Measurements from ENCODE around the gene DST. TPM values are rescaled to one million over a fixed set of nuclear protein-coding genes. Genes with fewer than 3 reads are reported as not detected.

The DST gene
- total RNA-seq, 1 experiment from 2014 or later, result 106 TPM

DNA sequence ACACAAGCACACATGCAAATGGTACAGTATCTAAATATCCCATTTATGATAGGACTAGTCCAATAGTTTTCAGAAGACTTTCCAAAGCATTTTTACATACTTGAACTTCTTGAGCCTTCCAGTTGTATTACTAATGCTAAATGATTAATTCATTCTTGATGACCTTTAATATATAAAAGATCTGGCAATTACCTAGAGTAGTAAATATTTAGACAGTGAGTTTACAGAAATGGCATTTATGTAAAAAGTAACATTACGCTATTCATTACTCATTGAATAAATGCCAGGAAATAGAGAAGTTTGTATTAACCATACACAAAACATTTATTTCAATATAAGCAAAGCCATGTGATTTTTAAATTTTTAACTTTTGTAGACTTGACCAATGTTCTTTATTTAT is 158.8 kb downstream of the DST start:
- DNase-seq (ENCODE audit: low read depth), result no peak

DNA sequence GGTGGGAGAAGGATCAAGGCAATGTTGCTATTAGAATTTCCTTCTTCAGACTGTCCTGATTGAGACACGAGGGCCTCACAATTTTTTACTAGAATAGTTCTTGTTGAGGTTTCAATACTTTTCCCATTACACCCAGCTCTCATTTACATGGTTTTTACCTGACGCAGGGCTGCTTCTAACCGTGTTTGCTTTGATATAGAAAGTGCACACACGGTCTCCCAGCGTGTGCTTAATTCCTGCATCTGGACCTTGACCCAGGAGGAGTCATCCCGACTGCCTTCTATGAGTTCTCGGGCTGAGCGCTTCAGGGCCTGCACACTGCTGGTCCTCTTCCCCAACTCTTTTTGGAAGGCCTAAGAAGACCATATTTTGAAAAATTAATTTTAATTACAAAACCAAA is 160.2 kb downstream of the DST start:
- no peak for DNase-seq (ENCODE audit: low read depth)

DNA sequence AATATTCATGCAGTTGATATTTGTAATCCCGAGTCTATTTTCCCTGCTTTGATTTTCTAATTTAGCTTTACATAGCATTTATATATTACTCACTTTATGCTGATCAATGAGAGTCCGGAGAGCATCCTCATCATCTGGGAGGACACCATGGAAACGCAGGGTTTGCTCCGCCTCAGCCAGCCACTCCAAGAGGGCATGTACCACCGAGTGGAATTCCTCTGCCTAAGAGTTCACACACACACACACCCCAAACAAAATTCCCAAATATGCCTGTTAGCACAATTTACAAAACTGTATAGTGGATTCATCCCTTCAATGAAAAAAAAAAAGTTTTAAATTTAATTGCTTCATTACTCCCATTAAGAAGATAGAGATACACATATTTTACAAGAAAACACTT is 160.7 kb downstream of the DST start:
- no peak for DNase-seq (ENCODE audit: low read depth)

DNA sequence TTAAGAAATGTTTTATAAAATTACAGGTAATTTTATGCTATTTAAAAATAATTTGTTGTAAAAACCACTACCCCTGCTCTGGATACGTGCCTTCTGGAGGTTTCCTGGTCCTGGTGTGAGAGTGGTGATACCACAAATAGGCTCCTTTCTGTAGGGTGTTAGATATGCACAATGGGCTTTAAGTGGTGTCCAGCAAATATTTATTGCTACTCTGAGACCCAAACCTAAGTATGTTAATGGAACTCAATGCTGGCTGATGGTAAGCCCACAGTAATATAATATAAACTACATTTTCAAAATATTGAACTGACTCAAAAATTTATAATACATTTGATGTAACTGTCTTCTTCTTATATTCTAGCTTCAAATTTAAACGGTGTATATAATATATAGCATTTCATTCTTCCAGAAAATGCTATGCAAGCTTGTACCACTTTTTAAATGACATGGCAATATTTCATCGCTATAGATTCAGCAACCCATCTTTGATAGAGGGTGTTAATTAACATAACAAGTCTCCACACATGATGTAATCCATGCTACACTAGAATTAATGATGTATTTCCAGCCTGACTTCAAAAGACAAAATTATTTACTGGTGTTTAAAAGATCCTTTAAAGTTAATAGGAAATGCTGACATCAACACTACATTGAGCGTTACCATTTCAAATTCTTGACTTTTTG is 161.9 kb downstream of the DST start:
- no peak for DNase-seq (ENCODE audit: low read depth)

DNA sequence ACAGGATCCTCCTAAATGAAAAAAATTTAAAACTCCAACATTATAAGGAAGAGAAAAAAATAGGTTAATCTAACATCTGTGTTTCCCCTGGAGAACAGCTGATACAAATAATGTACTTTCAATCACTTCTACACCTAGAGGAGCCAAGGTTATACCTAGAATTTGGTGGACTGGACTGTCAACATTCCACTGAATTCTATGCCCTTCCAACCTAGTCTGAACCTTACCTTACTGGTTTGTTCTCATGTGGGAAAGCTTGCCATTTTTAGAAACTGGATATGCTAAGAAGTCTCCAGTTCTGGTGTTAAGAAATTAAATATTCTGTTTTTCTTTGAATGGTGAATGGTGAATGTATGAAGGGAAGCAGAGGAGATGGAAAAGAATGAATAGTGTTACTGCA is 162.4 kb downstream of the DST start:
- DNase-seq (ENCODE audit: low read depth), result no peak

DNA sequence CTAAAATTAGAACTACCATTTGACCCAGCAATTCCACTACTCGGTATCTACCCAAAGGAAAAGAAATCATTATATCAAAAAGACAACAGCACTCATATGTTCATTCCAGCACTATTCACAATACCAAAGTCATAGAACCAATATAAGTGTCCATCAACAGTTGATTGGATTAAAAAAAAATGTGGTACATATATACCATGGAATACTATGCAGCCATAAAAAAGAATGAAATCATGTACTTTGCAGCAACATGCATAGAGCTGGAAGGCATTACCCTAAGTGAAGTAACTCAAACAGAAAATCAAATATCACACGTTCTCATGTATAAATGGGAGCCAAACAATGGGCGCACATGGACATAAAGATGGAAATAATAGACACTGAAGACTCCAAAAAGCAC is 163.3 kb downstream of the DST start:
- no peak for DNase-seq (ENCODE audit: low read depth)

DNA sequence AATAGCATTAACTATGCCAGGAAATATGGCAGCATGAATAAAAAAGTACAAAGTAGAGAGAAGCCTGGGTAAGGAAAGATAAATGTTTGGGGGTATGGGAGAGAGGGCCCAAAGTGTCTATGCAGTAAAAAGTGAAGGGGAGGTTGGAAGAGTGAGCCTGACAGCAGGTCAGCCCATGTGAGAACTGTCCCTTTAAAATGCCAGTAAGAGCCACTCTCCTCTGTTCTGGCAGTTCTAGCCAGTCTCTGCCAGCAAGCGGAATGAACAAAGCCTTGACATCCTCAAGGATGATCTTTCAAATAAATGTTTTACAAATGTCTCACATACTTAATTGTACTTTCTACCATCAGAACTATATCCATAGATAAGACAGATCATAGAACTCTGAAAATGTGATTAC is 164.5 kb downstream of the DST start:
- DNase-seq (ENCODE audit: low read depth), result no peak

DNA sequence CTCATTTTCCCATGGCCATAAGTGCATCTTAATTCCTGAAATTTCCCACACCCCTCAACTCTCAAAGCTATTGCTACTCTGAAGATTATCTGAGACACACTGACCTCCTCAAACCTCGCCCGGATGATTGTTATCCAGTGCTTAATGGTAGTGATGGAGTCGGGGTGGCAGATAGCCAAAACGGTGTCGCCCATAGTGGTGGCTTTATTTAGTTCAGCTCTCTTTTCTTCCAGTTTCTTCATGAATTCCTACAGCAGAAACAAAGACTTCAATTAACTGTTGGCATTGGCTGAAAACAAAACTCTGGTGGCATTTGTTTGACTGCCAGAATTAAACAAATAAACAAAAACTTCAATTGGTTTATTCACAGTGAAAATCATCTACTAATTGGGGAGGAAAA is 165.4 kb downstream of the DST start:
- no peak for DNase-seq (ENCODE audit: low read depth)

DNA sequence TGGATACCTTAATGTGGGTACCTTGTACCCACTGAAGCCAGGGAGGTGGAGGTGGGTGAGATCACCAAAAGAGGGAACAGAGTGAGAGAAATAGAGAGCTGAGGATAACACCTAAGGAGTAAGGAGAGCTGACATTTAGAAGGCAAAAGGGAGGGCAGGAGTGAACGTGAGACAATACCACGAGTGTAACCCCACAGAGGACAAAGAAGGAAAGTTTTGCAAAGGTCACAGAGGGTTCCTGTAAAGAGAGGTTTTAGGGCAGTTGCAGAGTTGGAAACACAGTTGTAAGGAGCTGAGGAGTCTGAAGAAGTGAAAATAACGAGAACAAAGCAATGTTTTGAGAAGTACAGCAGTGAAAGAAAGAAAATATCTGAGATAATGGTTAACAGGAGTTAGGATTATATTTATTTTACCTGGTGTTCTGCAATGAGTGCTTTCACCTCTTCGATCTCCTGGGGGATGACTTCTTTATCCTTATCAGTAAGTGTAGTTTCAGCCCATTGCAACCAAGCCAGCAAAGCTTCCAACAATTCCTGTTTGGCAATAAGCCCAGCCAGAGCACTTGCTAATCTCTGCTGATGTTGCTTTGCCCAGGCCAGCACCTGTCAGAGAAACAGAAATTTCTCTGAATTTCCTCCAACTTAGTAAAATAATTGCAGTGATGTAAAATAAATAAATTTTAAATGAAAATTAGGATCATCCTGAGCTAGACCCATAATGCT is 166.8 kb downstream of the DST start:
- DNase-seq (ENCODE audit: low read depth), result no peak

DNA sequence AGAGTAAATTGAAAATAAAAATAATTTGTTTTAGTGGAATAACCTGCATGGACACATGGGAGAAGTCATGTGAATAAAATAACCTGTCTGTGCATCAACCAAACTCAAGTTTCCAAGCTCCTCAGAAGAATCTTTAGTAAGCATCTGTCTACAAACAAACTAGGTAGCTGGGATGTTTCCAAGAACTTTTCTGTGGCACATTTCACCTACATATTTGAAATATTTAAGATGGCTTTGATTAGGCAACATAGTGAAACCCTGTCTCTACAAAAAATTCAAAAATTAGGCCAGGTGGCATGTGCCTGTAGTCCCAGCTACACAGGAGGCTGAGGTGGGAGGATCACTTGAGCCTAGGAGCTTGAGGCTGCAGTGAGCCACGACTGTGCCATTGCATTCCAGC is 168.2 kb downstream of the DST start:
- no peak for DNase-seq (ENCODE audit: low read depth)

DNA sequence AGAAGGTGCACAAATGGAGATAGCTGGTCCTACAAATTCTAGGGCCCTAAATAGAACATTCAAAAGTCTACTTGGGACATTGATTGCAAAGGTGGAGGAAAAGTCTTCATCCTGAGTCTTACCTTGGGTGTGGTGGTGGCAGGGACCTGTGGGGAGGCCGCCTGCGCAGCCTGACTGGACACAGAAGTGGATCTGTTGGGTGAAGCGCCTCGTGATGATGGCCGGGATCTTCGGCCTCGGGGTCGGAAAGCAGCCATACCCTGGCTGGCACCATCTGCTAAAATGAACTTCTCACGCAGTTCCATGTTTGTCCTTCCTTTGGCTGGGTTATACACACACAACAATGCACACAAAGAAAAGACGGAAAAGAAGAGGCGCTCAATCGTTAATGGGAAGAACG is 179.2 kb downstream of the DST start:
- no peak for DNase-seq (ENCODE audit: low read depth)

DNA sequence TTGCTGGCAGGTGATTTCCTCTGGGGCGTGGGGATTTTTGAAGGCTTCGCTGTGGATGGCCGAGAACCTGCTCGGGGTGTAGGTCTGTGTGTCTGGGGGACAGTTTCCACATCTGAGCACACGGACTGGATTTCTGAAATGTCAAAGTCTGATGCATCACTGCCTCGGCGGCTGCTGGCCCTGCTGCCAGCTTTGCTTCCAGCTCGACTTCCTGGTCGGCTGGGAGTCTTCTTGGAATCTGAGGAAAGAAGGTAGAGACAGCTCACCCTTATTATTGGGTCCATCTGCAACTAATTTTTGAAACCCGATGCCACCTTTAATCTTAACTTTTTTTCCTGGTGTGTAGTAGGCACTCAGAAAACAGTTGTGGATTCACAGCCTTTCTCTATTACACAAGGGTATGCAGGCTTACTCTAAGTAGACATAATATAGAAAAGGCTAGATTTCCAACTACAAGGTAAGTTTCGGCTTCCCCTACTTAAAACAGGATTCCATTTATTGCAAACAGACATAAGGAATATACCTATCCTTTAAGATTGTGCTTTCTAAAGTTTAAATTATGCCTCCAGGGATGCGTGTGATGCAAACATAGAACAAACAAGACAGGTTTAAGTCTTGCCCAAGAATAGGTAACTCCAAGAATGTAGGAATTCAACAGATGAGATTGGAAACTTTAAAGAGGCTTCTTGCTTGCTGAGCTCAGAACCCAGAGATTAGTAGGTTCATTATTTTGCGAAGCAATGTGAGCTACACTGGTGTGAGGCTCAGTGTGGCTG is 183.5 kb downstream of the DST start:
- DNase-seq (ENCODE audit: low read depth), result no peak

DNA sequence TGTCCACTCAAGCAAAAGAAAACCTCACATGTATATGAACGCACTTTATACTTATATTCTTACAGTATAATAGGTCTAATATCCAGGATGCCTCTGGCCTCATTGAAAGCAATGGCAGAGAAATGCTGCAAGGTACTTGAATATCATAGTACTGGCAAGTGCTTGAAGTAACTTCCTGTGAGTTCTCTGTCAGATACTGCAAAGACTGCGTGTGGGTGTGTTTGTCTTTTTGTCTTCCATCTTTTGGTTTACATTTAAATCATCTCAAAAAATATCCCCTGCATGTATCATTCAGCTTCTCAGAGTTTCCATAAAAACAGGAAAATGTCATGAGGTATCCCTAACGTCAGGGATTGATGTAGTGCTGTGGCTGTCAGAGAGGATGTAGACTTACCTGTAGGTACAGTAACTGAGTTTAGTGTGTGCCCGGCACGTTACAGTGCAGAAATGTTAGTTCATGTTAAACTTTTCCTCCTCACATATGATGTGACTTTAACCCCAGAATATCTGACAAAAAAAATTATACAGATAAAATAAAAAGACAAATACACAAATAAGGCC is 184.3 kb downstream of the DST start:
- no peak for DNase-seq (ENCODE audit: low read depth)

DNA sequence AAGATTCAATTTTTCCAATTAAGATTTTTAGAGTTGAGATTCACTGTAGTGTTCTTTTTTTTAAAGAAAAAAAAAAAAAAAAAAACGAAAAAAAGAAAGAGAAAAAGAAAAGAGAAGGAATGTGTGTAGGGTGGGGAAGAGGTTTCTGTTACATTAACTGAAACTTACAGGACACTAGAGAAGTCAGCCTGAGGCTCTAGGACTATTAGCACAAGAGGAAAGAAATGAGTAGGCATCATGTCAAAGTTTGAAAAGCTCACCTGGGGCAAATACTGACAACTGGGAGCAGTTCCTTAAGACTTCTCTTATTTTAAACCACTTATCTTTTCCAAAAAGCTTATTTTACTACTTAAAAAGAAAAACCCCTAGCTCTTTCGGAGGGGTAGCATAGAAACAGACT is 185.9 kb downstream of the DST start:
- no peak for DNase-seq (ENCODE audit: low read depth)

DNA sequence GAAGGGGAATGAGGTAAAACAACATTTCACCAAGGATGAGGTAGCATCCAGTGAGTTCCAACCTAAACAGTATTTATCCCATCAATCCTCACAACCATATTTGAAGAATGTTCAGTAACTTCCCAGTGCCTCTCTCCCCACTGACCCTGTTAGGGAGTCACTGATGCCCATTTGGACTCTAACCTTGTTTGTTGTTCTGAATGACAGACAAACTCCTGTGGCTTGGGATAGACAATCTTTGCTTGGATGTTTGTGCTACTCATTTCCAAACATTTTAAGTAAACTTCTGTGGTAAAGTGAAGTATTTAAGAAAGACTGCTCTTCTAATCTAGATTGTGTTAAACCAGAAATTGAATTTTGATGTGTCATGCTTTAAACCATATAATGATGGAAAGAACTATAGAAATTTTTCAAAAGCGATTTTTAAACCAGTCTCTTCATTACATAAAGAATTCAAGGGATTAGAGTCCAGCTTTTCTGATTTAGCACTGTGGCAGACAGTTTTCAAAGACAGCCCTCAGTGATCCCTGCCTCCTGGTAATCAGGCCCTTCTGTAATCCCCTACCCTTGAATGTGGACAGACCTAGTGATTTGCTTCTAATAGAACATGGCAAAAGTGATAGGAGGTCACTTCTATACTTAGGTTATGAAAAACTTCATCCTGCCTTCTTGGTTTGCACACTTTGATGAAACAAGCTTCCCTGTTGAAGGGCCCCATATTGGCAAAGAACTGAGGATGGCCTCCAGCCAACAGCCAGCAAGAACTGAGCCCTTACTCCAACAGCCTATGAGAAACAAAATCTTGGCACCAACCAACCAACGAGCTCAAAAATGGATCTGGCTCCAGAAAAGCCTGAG is 191.6 kb downstream of the DST start:
- DNase-seq (ENCODE audit: low read depth), result no peak

DNA sequence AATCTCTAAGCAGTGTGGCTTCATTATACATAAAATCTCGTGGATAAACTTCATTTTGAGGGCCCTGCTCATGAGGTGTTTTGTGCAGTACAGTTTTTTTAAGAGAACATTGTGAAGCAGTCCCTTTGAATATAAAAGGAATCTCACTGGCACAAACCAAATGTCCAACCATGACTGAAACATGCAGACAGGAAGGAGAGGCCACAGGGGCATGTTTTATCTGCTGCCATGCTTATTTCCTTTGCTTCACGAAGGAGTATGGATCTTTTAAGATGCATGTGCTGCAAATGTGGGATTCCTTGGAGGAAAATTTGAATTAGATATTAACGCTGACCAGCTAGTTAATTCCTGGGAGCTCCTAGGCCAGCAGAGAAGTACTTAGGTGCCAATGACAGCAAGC is 192.3 kb downstream of the DST start:
- DNase-seq (ENCODE audit: low read depth), result no peak

DNA sequence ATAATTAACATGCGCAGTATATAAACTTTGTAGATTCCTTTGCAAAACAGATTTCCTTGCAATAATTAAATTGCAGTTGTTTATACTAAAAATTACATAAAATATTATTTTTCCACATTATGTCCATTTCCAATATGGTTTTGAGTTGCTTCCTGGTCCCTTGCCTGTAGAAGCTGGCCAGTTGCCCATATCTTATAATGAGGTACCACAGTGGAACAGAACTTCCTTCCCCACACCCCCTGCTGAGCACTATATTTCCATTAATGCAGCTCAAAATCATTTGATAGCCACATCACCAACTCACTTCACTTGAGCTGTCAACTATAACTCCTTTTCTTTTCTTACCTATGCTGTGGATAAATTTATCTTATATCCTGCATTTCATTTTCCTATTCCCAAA is 194.6 kb downstream of the DST start:
- DNase-seq (ENCODE audit: low read depth), result no peak

DNA sequence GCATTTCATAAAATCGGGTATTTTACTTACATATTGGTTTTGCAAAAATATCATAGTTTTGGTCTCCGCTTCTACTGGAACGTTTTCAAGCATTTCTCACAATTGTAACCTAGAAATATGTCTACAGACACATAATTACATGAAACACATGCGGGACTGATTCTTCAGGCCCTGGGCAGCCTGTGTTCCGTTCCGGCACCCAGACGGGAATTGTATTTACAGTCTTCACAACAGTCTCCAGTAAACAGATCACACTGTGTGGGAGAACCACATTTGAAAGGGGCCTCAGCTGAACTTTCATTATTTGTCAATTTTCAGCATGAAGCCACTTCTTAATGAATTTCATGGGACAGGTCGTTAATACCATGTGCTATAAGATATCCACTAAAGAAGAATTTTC is 196.9 kb downstream of the DST start:
- DNase-seq (ENCODE audit: low read depth), result no peak

DNA sequence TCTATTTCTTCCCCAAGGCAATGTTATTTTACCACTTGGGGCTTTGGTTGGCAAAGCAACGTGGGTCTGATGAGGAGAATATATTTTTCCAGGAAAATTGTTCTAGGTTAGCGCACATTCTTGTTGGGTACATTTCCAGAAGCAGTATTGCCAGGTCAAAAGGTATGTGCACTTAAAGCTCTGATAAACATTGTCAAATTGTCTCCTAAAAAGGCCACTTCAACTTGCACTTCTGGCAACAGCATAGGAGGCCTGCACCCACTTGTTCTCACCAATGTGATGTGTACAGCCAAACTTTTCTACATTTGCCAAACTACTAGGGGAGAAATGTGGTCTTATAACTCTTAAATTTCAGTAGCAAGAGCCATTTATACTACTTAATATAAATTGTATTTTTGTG is 197.8 kb downstream of the DST start:
- DNase-seq (ENCODE audit: low read depth), result no peak

DNA sequence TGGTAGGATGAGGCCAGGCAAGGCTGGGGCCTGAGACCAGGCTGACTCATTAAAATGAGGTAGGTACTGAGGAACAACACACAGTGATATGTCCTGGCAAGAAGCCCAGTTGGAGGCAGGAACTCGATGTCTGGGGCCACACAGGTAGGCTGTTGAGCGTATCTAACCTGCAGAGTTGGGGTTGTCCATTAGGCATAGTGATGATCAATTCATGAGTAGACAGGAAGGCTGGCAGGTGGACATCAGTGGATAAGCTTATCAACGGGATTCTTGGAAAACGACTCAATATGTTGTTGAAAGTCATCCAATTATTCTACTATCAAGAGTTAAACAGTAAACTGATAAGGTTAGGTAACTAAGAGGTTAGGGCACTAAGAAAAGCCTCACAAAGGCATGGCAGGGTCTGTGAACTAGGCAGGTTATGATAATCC is 202.1 kb downstream of the DST start:
- no peak for DNase-seq (ENCODE audit: low read depth)

DNA sequence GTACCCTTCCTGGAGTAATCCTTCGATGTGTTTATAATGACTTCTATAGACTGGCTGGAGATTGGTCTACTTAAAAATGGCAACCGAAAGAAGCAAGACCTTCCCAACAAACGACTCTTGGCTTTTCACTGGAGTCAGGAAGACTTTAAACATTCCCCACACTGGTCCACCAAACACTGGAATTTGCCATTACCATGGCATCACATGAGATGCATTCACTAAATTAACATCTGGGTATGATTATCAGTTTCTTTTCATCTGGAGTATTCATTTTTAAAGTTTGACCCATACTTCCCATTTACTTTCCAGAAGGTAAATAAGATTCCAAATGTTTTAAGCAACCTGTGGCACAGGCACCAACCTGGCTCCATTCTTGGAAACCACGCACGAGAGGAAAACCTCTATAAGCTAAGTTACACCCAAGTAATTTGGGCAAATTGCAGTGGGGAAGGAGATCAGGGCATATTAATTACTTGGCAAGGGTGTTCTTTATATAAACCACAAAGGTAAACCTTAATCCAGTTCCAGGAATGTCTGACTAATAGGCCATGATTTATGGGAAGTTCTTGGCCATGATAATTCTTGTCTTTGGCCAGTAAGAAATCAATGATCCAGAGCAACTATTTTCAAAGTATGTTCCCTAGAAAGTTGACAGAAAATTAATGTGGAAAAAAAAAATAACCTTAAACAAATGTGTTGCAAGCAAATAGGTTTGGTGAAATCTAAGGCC is 205.4 kb downstream of the DST start:
- no peak for DNase-seq (ENCODE audit: low read depth)

Data from Daoy (cell line).